K562 (cell line): ENCODE measurements around the gene ST3GAL3. TPM values are rescaled to one million over a fixed set of nuclear protein-coding genes. Genes with fewer than 3 reads are reported as not detected.
A peak's percentile ranks its signal among the peaks of the same experiment; 100 is the strongest.

Experiments used
- ARID3B ChIP-seq: fragments of 250-450 bp; sonication (Bioruptor Pico); IDR thresholded peaks from 2 replicates; pipeline ENCODE4 v1.4.0; 2020; ENCODE audit warnings: borderline replicate concordance
- ATF7 ChIP-seq: fragments of 450-650 bp; IDR thresholded peaks from 2 replicates; pipeline ENCODE4 v1.7.1; 2014; ENCODE audit warnings: mild to moderate bottlenecking, moderate library complexity
- BRF1 ChIP-seq: IDR thresholded peaks from 3 replicates; pipeline ENCODE4 v1.6.1; 2011; ENCODE audit warnings: borderline replicate concordance, mild to moderate bottlenecking; ENCODE audit not compliant: insufficient read length; ENCODE audit errors: extremely low read depth
- CBX2 ChIP-seq: fragments of 200-600 bp; sonication (generic); IDR thresholded peaks from one replicate; pipeline ENCODE4 v1.6.1; 2012; ENCODE audit warnings: mild to moderate bottlenecking, low read length, inconsistent platforms; ENCODE audit not compliant: insufficient read depth, poor library complexity, severe bottlenecking
- ESRRB ChIP-seq: fragments of 250-450 bp; sonication (Bioruptor Pico); IDR thresholded peaks from 2 replicates; pipeline ENCODE4 v1.5.0; 2020; ENCODE audit warnings: mild to moderate bottlenecking, moderate library complexity, borderline replicate concordance
- ETS2 ChIP-seq: IDR thresholded peaks from 2 replicates; pipeline ENCODE4 v1.6.1; 2016; ENCODE audit warnings: borderline replicate concordance, missing genetic modification characterization, mild to moderate bottlenecking, moderate library complexity, missing compliant biosample characterization; ENCODE audit not compliant: poor library complexity, severe bottlenecking
- HOXB6 ChIP-seq: fragments of 250-450 bp; sonication (Bioruptor Pico); IDR thresholded peaks from 2 replicates; pipeline ENCODE4 v1.5.1; 2022; ENCODE audit warnings: mild to moderate bottlenecking, borderline replicate concordance
- JUND ChIP-seq, 2 experiments: IDR thresholded peaks; 2 replicates in 1 of 2; 3 replicates in 1 of 2; pipeline ENCODE4 v1.6.1; 2011; ENCODE audit warnings: borderline replicate concordance in 2 of 2, low read depth in 2 of 2, low read length in 2 of 2, improper control_type of control experiment in 1 of 2, missing biosample characterization in 1 of 2, missing genetic modification characterization in 1 of 2, missing genetic modification reagents in 1 of 2
- MTF1 ChIP-seq: fragments of 250-450 bp; sonication (Bioruptor Pico); IDR thresholded peaks from 2 replicates; pipeline ENCODE4 v1.9.0; 2021; ENCODE audit warnings: moderate library complexity, mild to moderate bottlenecking, inconsistent platforms, borderline replicate concordance
- NCOA2 ChIP-seq, 2 experiments: fragments of 450-650 bp; IDR thresholded peaks; 2 replicates each; pipeline ENCODE4 v1.6.1; 2018; ENCODE audit warnings: mild to moderate bottlenecking in 2 of 2, moderate library complexity in 1 of 2; ENCODE audit not compliant: partially characterized antibody in 2 of 2
- NEUROD1 ChIP-seq: fragments of 150-350 bp; IDR thresholded peaks from 2 replicates; pipeline ENCODE4 v1.6.1; 2014; ENCODE audit warnings: borderline replicate concordance, low read length, low read depth; ENCODE audit not compliant: partially characterized antibody
- POLR2AphosphoS5 ChIP-seq: IDR thresholded peaks from 2 replicates; pipeline ENCODE4 v1.6.1; 2011; ENCODE audit warnings: mild to moderate bottlenecking, low read depth, low read length, moderate library complexity; ENCODE audit not compliant: control insufficient read depth, insufficient read depth
- POLR3A ChIP-seq: IDR thresholded peaks from 2 replicates; pipeline ENCODE4 v1.6.1; 2011; ENCODE audit warnings: borderline replicate concordance, mild to moderate bottlenecking, moderate library complexity; ENCODE audit not compliant: insufficient read length, insufficient read depth; ENCODE audit errors: extremely low read depth
- SOX6 ChIP-seq: fragments of 450-650 bp; IDR thresholded peaks from 2 replicates; pipeline ENCODE4 v1.6.1; 2014; ENCODE audit warnings: mild to moderate bottlenecking
- SP2 ChIP-seq: IDR thresholded peaks from 2 replicates; pipeline ENCODE4 v1.6.1; 2011; ENCODE audit warnings: mild to moderate bottlenecking, low read depth, low read length, moderate library complexity; ENCODE audit not compliant: poor library complexity, severe bottlenecking; ENCODE audit errors: extremely low read depth
- SREBF2 ChIP-seq: sonication (generic); formaldehyde crosslinking; IDR thresholded peaks from 2 replicates; pipeline ENCODE4 v1.4.0; 2020; ENCODE audit warnings: mild to moderate bottlenecking, missing genetic modification reagents
- ZNF41 ChIP-seq: fragments of 250-450 bp; sonication (Bioruptor Pico); conservative IDR thresholded peaks from 2 replicates; pipeline ENCODE4 v1.4.0; 2020; ENCODE audit warnings: mild to moderate bottlenecking
- ZNF592 ChIP-seq: fragments of 450-650 bp; IDR thresholded peaks from 2 replicates; pipeline ENCODE4 v1.6.1; 2017; ENCODE audit warnings: antibody characterized with exemption, mild to moderate bottlenecking
- ZNF668 ChIP-seq: fragments of 250-450 bp; sonication (Bioruptor Pico); IDR thresholded peaks from 2 replicates; pipeline ENCODE4 v1.8.0; 2022; ENCODE audit warnings: mild to moderate bottlenecking, inconsistent platforms
- ZNF764 ChIP-seq: fragments of 250-450 bp; sonication (Bioruptor Pico); IDR thresholded peaks from 2 replicates; pipeline ENCODE4 v1.4.0; 2020; ENCODE audit warnings: low read depth, mild to moderate bottlenecking, moderate library complexity
- polyA plus RNA-seq, 8 experiments: library from polyadenylated mRNA; depleted of rRNA in 4 of 8; stranded (reverse) in 5 of 8; unstranded in 3 of 8; fragments of >200 nt; fragmentation: Nextera tagmentation in 2 of 8; fragmentation: Illumina TruSeq in 1 of 8; extraction: Ambion mirVana in 2 of 8; extraction: Trizol in 1 of 8; gene quantifications; 2 replicates each; pipeline versions ENCODE4 v1.2.1 to v1.2.3, GENCODE V29; 2011 to 2014; ENCODE audit warnings: inconsistent platforms in 1 of 8, missing spikeins in 1 of 8
- total RNA-seq, 7 experiments: library from RNA; depleted of rRNA in 6 of 7; stranded (reverse); fragments of >200 nt in 6 of 7; fragmentation: Illumina TruSeq in 2 of 7; extraction: Trizol in 2 of 7; gene quantifications; 2 replicates each; pipeline versions ENCODE4 v1.2.1 to v1.2.3, GENCODE V29; 2011 to 2021; ENCODE audit warnings: low replicate concordance in 1 of 7

The ST3GAL3 gene
- total and polyA plus RNA-seq, 9 of the 15 experiments (the other 6 are each of a cell fraction or from before 2014, with no cell fraction given), result 1.2 to 18.9 (median 11.0) TPM

DNA sequence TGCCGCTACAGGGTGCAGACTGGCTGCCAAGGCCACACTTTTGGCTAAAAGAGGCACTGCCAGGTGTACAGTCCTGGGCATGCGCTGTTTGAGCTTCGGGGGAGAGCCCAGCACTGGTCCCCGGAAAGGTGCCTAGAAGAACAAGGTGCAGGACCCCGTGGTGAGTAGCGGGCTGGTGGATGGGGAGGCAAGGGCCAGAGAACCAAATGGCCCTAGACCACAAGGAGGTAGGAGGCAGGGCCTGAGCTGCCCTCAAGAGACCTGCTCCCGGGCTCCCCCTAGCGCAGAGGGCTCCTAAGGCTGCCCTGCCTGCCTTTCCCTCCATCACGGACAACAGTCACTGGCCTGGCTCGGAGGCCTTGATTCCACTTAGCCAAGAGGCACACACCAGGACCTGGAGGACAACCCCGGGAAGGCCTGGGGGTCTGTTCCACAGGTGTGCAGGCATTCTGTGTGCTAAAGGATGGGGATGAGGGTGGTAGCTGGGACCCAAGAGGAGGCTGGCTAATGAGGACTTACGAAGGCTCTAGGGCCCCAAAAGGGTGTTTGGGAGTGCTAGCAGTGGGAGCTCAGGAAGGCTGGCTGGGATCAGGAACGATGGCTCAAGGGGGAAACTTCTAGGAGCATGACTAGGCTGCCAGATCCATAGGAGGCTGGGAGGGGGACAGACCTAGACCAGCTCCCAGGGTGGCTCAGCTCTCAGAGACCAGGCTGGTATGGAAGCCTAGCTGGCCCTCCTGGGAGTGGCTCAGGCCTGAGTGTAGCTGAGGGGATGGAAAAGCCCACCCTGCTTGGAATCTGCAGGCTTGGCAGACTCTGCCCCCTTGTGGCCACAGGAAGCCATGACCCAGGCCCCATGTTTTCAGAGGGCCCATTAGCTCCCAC lies 227.0 kb downstream of the ST3GAL3 start (continued):
- TF ChIP-seq NEUROD1 (no peak), HOXB6 (CRISPR knock-in tag) (no peak), ZNF41 (CRISPR knock-in tag) (no peak), JUND (IDR thresholded peaks at IDR 0.05; ENCODE audit: borderline replicate concordance, low read depth, low read length) (peak; percentile 41; the same call in 1 of the 2 replicates), JUND (tag; IDR thresholded peaks at IDR 0.05; ENCODE audit: borderline replicate concordance, low read depth, low read length) (0 out of 3 replicates have a peak, but pooled peaks have one; percentile 10), ARID3B (no peak), SREBF2 (CRISPR knock-in tag) (no peak), CBX2 (no peak), SP2 (no peak), SOX6 (0 out of 2 replicates have a peak, but pooled peaks have one; percentile 5), ATF7 (no peak; the same call in 1 of the 2 replicates), POLR2AphosphoS5 (no peak), ZNF592 (no peak), ZNF764 (CRISPR knock-in tag) (no peak), POLR3A (no peak), BRF1 (no peak), ESRRB (CRISPR knock-in tag) (no peak), NCOA2 (IDR thresholded peaks at IDR 0.05; ENCODE audit: partially characterized antibody in 2 of 2) (no peak), ZNF668 (CRISPR knock-in tag) (no peak), ETS2 (tag) (no peak), MTF1 (CRISPR knock-in tag) (no peak)
